H1 (cell line): ENCODE data around the gene MIB1. TPM values are rescaled to one million over a fixed set of nuclear protein-coding genes. Genes with fewer than 3 reads are reported as not detected.

ENCODE experiments used
- CTCF ChIA-PET: fragments of 300-600 bp; sonication (Branson Sonifier 250); formaldehyde crosslinking; loops from one replicate; lab custom pipeline; 2021; ENCODE audit not compliant: partially characterized antibody; lab: Charles Lee
- POLR2A ChIA-PET: fragments of 300-600 bp; sonication (Branson Sonifier 250); formaldehyde crosslinking; loops from one replicate; lab custom pipeline; 2021; ENCODE audit warnings: inconsistent platforms; ENCODE audit not compliant: partially characterized antibody; lab: Charles Lee
- DNase-seq, 2 experiments: peaks; one replicate each; pipeline versions ENCODE4 v3.0.0 to v3.0.0-alpha.2; 2010 to 2022; ENCODE audit warnings: low spot score in 2 of 2, low read depth in 1 of 2, mixed read lengths in 1 of 2
- FAIRE-seq: peaks from 2 replicates; lab custom pipeline; 2011; peaks lifted over from hg19 to GRCh38; lab: Jason Lieb, UNC
- H2AFZ ChIP-seq: 2 replicates; pipeline ENCODE4 v1.8.1; 2012; ENCODE audit warnings: low read length, inconsistent platforms
- H2AK5ac ChIP-seq: 2 replicates; pipeline ENCODE4 v1.6.1; 2013; ENCODE audit warnings: low read depth, low read length
- H2BK120ac ChIP-seq: replicated peaks from 2 replicates; pipeline ENCODE3; 2013; ENCODE audit warnings: low read depth, low read length, inconsistent platforms
- H2BK12ac ChIP-seq: 2 replicates; pipeline ENCODE4 v1.6.1; 2013; ENCODE audit warnings: low read depth, low read length
- H2BK15ac ChIP-seq: 2 replicates; pipeline ENCODE4 v1.6.1; 2013; ENCODE audit warnings: low read length
- H2BK20ac ChIP-seq: 2 replicates; pipeline ENCODE4 v1.6.1; 2013; ENCODE audit warnings: low read length
- H2BK5ac ChIP-seq: 2 replicates; pipeline ENCODE4 v1.6.1; 2013; ENCODE audit warnings: low read depth, low read length
- H3K14ac ChIP-seq: 2 replicates; pipeline ENCODE4 v1.6.1; 2013; ENCODE audit warnings: inconsistent platforms; ENCODE audit not compliant: insufficient read length
- H3K18ac ChIP-seq: 2 replicates; pipeline ENCODE4 v1.6.1; 2013; ENCODE audit warnings: low read length; ENCODE audit errors: extremely low read depth
- H3K23ac ChIP-seq: 2 replicates; pipeline ENCODE4 v1.6.1; 2013; ENCODE audit warnings: inconsistent platforms; ENCODE audit not compliant: insufficient read length
- H3K23me2 ChIP-seq: 2 replicates; pipeline ENCODE4 v1.6.1; 2013; ENCODE audit warnings: low read depth, low read length
- H3K27ac ChIP-seq: 2 replicates; pipeline ENCODE4 v1.6.1; 2011; ENCODE audit warnings: low read depth, low read length, inconsistent platforms
- H3K27me3 ChIP-seq, 4 experiments: replicated peaks in 1 of 4; 1 replicate in 1 of 4; 2 replicates in 3 of 4; pipeline versions ENCODE4 v1.6.1 to v1.8.1; 2011 to 2013; ENCODE audit warnings: low read length in 3 of 4, mild to moderate bottlenecking in 3 of 4, inconsistent platforms in 2 of 4, mixed read lengths in 2 of 4, moderate library complexity in 1 of 4; ENCODE audit not compliant: control insufficient read depth in 3 of 4, insufficient read depth in 3 of 4; ENCODE audit errors: extremely low read depth in 1 of 4
- H3K36me3 ChIP-seq, 4 experiments: 2 replicates each; pipeline versions ENCODE4 v1.6.1 to v1.8.1; 2011 to 2013; ENCODE audit warnings: mild to moderate bottlenecking in 4 of 4, low read length in 3 of 4, moderate library complexity in 2 of 4, control low read depth in 1 of 4, inconsistent platforms in 1 of 4; ENCODE audit not compliant: insufficient read depth in 4 of 4, control insufficient read depth in 2 of 4
- H3K4ac ChIP-seq: replicated peaks from 2 replicates; pipeline ENCODE3; 2013; ENCODE audit warnings: low read length, low read depth, mixed read lengths, inconsistent platforms; ENCODE audit not compliant: insufficient read length
- H3K4me1 ChIP-seq, 4 experiments: replicated peaks in 1 of 4; 1 replicate in 1 of 4; 2 replicates in 3 of 4; pipeline versions ENCODE4 v1.6.1 to v1.8.1; 2011 to 2013; ENCODE audit warnings: low read length in 3 of 4, inconsistent platforms in 2 of 4, mixed read lengths in 1 of 4; ENCODE audit not compliant: insufficient read depth in 4 of 4, control insufficient read depth in 3 of 4
- H3K4me2 ChIP-seq, 2 experiments: 2 replicates each; pipeline versions ENCODE4 v1.6.1 to v1.8.1; 2011 to 2013; ENCODE audit warnings: low read depth in 2 of 2, low read length in 2 of 2, control low read depth in 1 of 2, inconsistent platforms in 1 of 2, mild to moderate bottlenecking in 1 of 2; ENCODE audit not compliant: insufficient read depth in 1 of 2
- H3K4me3 ChIP-seq, 4 experiments: fragments of 200-600, 300-600 bp in 1 of 4; sonication (generic), shearing (Covaris generic), sonication (Bioruptor Twin) in 1 of 4; 2 replicates each; pipeline versions ENCODE4 v1.5.1 to v1.8.1; 2011 to 2016; ENCODE audit warnings: low read length in 4 of 4, low read depth in 3 of 4, control low read depth in 2 of 4, inconsistent platforms in 2 of 4, mild to moderate bottlenecking in 2 of 4, mixed read lengths in 1 of 4, moderate library complexity in 1 of 4; ENCODE audit not compliant: insufficient read depth in 2 of 4; ENCODE audit errors: extremely low read depth in 1 of 4
- H3K56ac ChIP-seq: replicated peaks from 2 replicates; pipeline ENCODE3; 2013; ENCODE audit warnings: low read depth, mild to moderate bottlenecking, mixed read lengths, low read length, inconsistent platforms; ENCODE audit not compliant: insufficient read length
- H3K79me1 ChIP-seq: 2 replicates; pipeline ENCODE4 v1.6.1; 2013; ENCODE audit warnings: low read depth, low read length, control low read depth
- H3K79me2 ChIP-seq, 2 experiments: 2 replicates each; pipeline versions ENCODE4 v1.6.1 to v1.8.1; 2012 to 2013; ENCODE audit warnings: low read length in 2 of 2, mild to moderate bottlenecking in 2 of 2, inconsistent platforms in 1 of 2; ENCODE audit not compliant: insufficient read depth in 2 of 2, control insufficient read depth in 1 of 2
- H3K9ac ChIP-seq, 4 experiments: replicated peaks in 1 of 4; 1 replicate in 1 of 4; 2 replicates in 3 of 4; pipeline versions ENCODE4 v1.6.1 to v1.8.1; 2011 to 2013; ENCODE audit warnings: low read depth in 3 of 4, low read length in 3 of 4, control low read depth in 2 of 4, mild to moderate bottlenecking in 2 of 4, moderate library complexity in 2 of 4, inconsistent platforms in 1 of 4; ENCODE audit errors: extremely low read depth in 1 of 4
- H3K9me3 ChIP-seq, 2 experiments: 2 replicates each; pipeline versions ENCODE4 v1.6.1 to v1.8.1; 2012 to 2013; ENCODE audit warnings: mild to moderate bottlenecking in 2 of 2, moderate library complexity in 2 of 2, control low read depth in 1 of 2, inconsistent platforms in 1 of 2, low read depth in 1 of 2, low read length in 1 of 2, mixed read lengths in 1 of 2; ENCODE audit not compliant: insufficient read depth in 2 of 2
- H4K20me1 ChIP-seq, 2 experiments: replicated peaks in 1 of 2; 2 replicates each; pipeline versions ENCODE3 to v1.8.1; 2011 to 2013; ENCODE audit warnings: inconsistent platforms in 2 of 2, low read length in 2 of 2, mild to moderate bottlenecking in 1 of 2; ENCODE audit not compliant: insufficient read depth in 2 of 2, control insufficient read depth in 1 of 2
- H4K5ac ChIP-seq: 2 replicates; pipeline ENCODE4 v1.6.1; 2013; ENCODE audit warnings: low read length, low read depth, mixed read lengths, inconsistent platforms; ENCODE audit not compliant: insufficient read length
- H4K8ac ChIP-seq: 2 replicates; pipeline ENCODE4 v1.8.0; 2013; ENCODE audit warnings: mild to moderate bottlenecking, moderate library complexity, low read length, inconsistent platforms; ENCODE audit not compliant: insufficient read depth; ENCODE audit errors: extremely low read depth
- H4K91ac ChIP-seq: replicated peaks from 2 replicates; pipeline ENCODE3; 2013; ENCODE audit warnings: low read length, mixed read lengths, inconsistent platforms; ENCODE audit not compliant: insufficient read length
- BACH1 ChIP-seq: IDR thresholded peaks from 2 replicates; pipeline ENCODE4 v1.6.1; 2012; ENCODE audit warnings: low read length, improper control_type of control experiment
- BCL11A ChIP-seq, 2 experiments: IDR thresholded peaks; one replicate each; pipeline ENCODE4 v1.6.1; 2011; ENCODE audit warnings: low read depth in 2 of 2, low read length in 2 of 2, mild to moderate bottlenecking in 2 of 2
- CHD1 ChIP-seq: IDR thresholded peaks from 2 replicates; pipeline ENCODE4 v1.6.1; 2012; ENCODE audit warnings: low read depth, low read length, improper control_type of control experiment
- E2F6 ChIP-seq: IDR thresholded peaks from 2 replicates; pipeline ENCODE4 v1.6.1; 2012; ENCODE audit warnings: inconsistent platforms
- HDAC2 ChIP-seq, 2 experiments: fragments of 300-600 bp in 1 of 2; sonication (generic) in 1 of 2; IDR thresholded peaks; 2 replicates each; pipeline ENCODE4 v1.6.1; 2011 to 2012; ENCODE audit warnings: low read depth in 2 of 2, low read length in 2 of 2, mild to moderate bottlenecking in 2 of 2, moderate library complexity in 2 of 2, borderline replicate concordance in 1 of 2, inconsistent platforms in 1 of 2
- KDM1A ChIP-seq: fragments of 200-600, 300-600 bp; sonication (generic); IDR thresholded peaks from 2 replicates; pipeline ENCODE4 v1.7.1; 2016; ENCODE audit warnings: mild to moderate bottlenecking, low read length, borderline replicate concordance
- MAX ChIP-seq: IDR thresholded peaks from 2 replicates; pipeline ENCODE4 v1.6.1; 2012; ENCODE audit warnings: inconsistent platforms
- POLR2A ChIP-seq, 2 experiments: IDR thresholded peaks; 1 replicate in 1 of 2; 2 replicates in 1 of 2; pipeline ENCODE4 v1.6.1; 2011; ENCODE audit warnings: low read depth in 2 of 2, low read length in 2 of 2, mild to moderate bottlenecking in 2 of 2; ENCODE audit errors: control extremely low read depth in 1 of 2
- SP1 ChIP-seq: IDR thresholded peaks from 2 replicates; pipeline ENCODE4 v1.6.1; 2011; ENCODE audit warnings: low read depth, low read length
- SP2 ChIP-seq: IDR thresholded peaks from 2 replicates; pipeline ENCODE4 v1.6.1; 2012; ENCODE audit warnings: mild to moderate bottlenecking, low read length, inconsistent platforms
- SUZ12 ChIP-seq: fragments of 200-600 bp; sonication (generic); IDR thresholded peaks from 2 replicates; pipeline ENCODE4 v1.6.1; 2012; ENCODE audit warnings: mild to moderate bottlenecking, inconsistent platforms, low read length, moderate library complexity, mixed read lengths
- TAF7 ChIP-seq: optimal IDR thresholded peaks from 2 replicates; pipeline ENCODE3; 2011; ENCODE audit warnings: low read depth, mild to moderate bottlenecking, inconsistent platforms, low read length, moderate library complexity, borderline replicate concordance
- USF2 ChIP-seq: IDR thresholded peaks from 2 replicates; pipeline ENCODE4 v1.6.1; 2011; ENCODE audit warnings: low read length, improper control_type of control experiment
- ZNF274 ChIP-seq: IDR thresholded peaks from 2 replicates; pipeline ENCODE4 v1.7.0; 2012; ENCODE audit warnings: low read length, borderline replicate concordance; ENCODE audit errors: extremely low read depth
- polyA plus RNA-seq, 7 experiments: library from polyadenylated mRNA; depleted of rRNA in 3 of 7; stranded (reverse) in 5 of 7; unstranded in 2 of 7; fragments of >200 nt in 5 of 7; fragments of 200-250 nt in 2 of 7; gene quantifications; 1 replicate in 5 of 7; 2 replicates in 1 of 7; 4 replicates in 1 of 7; pipeline versions ENCODE4 v1.2.1 to v1.2.3, GENCODE V29; 2011 to 2013; ENCODE audit warnings: missing spikeins in 2 of 7, mixed read lengths in 2 of 7
- total RNA-seq: library from RNA; stranded (reverse); fragmentation: NEBNext Ultra II Directional; extraction: Animal tissue kit (Norgen Biotek cat#: 25700); gene quantifications from 2 replicates; pipeline ENCODE4 v1.2.1, GENCODE V29; 2021

The MIB1 gene
- total and polyA plus RNA-seq, 2 of the 8 experiments (the other 6 are each of a cell fraction or from before 2014, with no cell fraction given) = 8.2 to 60.3 TPM

GRCh38 chr18:21786526-21786925 is 45.9 kb downstream of the MIB1 start:
- no peaks in the 10 kb centered on the region for H3K9me3 ChIP-seq
- H3K27ac ChIP-seq = no peak overlapping the region
- ChIA-PET CTCF (interaction anchor here (0.8 to 0.9 kb wide), 3 partner anchors 22 to 221 kb away, joined by 3 to 5 read pairs (median 3); no protein-coding TSS in a partner anchor), POLR2A (no interaction called here)
- H3K18ac ChIP-seq = no peak overlapping the region
- FAIRE-seq = no peak
- H4K91ac ChIP-seq = no peak overlapping the region
- H2BK5ac ChIP-seq = no peak overlapping the region
- no peaks in the 10 kb centered on the region for H3K23me2 ChIP-seq
- no peak overlapping the region for H3K23ac ChIP-seq
- H4K8ac ChIP-seq = no peak overlapping the region
- peaks cover 2 to 4% of the 10 kb centered on the region in 2 experiments for H4K20me1 ChIP-seq
- H3K79me1 ChIP-seq = peaks cover 5% of the 10 kb centered on the region
- no peaks in the 10 kb centered on the region for H3K4me1 ChIP-seq
- no peak overlapping the region for H2AFZ ChIP-seq
- H4K5ac ChIP-seq = no peak overlapping the region
- H2AK5ac ChIP-seq = no peak overlapping the region
- H2BK12ac ChIP-seq = no peak overlapping the region
- H3K4me3 ChIP-seq = no peak overlapping the region
- H2BK15ac ChIP-seq = no peak overlapping the region
- H3K56ac ChIP-seq = no peak overlapping the region
- H3K36me3 ChIP-seq = peaks cover 0 to 30% (median 6%) of the 10 kb centered on the region in 4 experiments; a peak in 4 of 8 replicates
- peaks cover 0 to 11% of the 10 kb centered on the region in 2 experiments; a peak in 2 of 4 replicates for H3K79me2 ChIP-seq
- H3K14ac ChIP-seq = no peak overlapping the region
- no peak overlapping the region for H2BK20ac ChIP-seq
- H3K27me3 ChIP-seq = no peaks in the 10 kb centered on the region
- no peak overlapping the region for H3K4ac ChIP-seq
- no peak overlapping the region for H2BK120ac ChIP-seq
- DNase-seq = no peak
- H3K4me2 ChIP-seq = no peak overlapping the region
- H3K9ac ChIP-seq = no peak overlapping the region
- TF ChIP-seq KDM1A (no peak), SP2 (no peak), BACH1 (no peak), CHD1 (no peak), TAF7 (no peak), SP1 (no peak), BCL11A (IDR thresholded peaks at IDR 0.05; ENCODE audit: low read depth in 2 of 2, low read length in 2 of 2) (no peak), ZNF274 (no peak), HDAC2 (IDR thresholded peaks at IDR 0.05; ENCODE audit: borderline replicate concordance in 1 of 2, low read depth in 2 of 2, low read length in 2 of 2) (no peak), E2F6 (no peak), USF2 (no peak), SUZ12 (no peak), POLR2A (IDR thresholded peaks at IDR 0.05; ENCODE audit: control extremely low read depth in 1 of 2, low read depth in 2 of 2, low read length in 2 of 2) (no peak), MAX (no peak)
